HG02852 (cell line): Measurements from ENCODE around the gene RIOK2.

Source experiments
- ATAC-seq: cut with Tn5 transposase; IDR thresholded peaks from one replicate; pipeline ENCODE4 v1.9.1; 2021; ENCODE audit warnings: mild to moderate bottlenecking, moderate library complexity; ENCODE audit not compliant: unreplicated experiment

Gene RIOK2

DNA sequence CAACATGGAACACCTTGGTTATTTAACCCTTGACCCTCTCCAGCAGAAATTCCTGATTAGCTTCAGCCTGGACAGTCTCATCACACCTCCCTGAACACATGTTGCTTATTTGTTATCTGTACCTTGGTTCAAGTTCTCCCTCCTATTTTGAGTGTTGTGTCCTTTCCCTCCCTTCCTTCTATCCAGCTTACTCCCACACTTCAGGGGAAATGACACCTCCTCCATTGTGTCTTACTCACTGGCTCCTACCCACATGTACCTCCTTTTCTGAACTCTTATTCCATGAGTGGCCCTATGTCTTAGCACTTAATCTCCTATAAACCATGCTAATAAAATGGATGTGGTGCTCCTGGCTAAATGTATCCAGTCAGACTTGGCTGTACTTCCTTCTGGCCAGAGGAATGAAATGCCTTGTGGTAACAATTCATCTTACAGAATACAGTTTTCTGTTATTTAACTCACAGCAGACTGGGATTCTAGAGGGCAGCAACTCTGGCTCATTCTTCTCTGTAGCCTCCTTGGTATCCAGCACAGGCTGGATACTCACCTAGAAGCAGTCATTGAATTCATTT lies 51.8 kb downstream of the RIOK2 start:
- no peak for ATAC-seq

DNA sequence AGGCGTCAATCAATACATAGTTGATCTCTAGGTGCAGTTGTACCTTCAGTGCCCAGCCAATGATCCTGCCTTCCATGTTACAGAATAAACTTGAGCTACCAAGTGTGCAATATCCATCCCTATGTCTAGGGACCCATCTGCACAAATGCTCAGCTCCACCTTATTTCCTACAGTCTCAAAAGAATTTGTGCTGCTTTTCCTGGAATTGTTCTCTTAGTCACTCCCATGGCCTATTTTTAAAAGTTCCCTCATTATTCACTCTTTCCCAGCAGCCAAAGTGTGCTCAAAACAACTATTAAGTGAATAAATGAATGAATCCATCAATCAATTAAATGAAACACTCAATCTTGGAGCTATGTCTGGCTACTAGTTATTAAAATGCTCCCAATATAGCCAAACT lies 55.3 kb downstream of the RIOK2 start:
- ATAC-seq: no peak

DNA sequence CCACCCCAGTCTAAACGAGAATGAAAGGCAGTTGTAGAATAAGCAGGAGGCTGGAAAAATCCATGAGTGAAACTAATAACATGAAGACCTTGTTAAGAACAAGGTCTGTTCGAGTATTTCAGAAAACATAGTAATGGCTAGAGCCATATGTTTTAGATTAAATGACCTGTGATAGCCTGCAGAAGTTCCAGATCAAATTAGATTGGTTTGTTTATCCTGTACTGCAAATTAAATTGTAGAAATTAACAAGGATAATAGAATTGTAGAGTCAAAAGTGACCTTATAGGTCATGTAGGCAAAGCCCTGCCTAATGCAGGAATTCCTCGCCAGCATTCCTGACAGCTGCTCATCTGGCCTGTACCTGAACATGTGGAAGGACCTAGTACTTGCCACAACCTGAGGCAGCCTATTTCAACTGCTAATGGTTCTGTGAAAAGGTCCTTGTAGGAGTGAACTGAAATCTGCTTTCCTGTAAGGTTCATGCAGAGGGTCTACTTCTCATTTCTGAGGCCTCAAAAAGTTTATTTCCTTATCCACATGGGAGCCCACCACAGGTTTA lies 57.8 kb downstream of the RIOK2 start:
- ATAC-seq: no peak

DNA sequence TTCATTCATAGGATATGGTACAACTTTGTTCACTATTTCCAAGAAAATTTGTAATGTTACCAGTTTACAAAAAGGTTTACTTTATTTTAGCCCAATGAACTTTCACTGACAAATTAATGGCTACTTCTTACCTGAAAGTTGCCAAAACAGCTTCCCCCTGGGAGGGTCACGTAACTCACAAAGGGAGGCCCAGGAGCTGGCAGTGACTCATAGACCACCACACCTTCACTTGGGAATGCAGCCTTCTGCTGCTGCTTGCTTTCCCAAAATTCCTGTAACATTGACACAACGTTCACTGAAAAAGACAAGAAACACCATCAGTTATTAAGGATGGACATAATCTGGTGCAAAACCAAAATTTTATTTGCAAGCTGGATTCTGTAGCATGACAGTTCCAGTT lies 58.7 kb downstream of the RIOK2 start:
- no peak for ATAC-seq

DNA sequence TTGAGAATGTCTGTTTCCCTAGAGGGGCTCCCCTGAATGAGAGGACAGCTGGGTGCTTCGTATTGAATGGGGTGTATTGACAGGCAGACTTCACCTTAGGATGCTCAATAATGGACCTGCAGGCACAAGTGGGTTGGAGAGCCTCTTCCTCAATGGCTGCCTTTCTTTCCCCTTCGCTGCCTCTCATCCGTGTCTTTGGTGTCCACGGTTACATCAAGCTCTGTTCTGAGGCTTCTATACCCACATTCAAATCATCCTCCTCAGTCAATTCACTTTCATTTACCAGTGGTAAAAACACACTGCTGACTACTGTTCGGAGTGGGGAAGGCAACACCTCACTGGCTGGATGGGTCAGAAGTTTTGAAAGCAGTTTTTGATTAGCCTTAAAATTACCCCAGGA lies 61.2 kb downstream of the RIOK2 start:
- ATAC-seq: no peak

DNA sequence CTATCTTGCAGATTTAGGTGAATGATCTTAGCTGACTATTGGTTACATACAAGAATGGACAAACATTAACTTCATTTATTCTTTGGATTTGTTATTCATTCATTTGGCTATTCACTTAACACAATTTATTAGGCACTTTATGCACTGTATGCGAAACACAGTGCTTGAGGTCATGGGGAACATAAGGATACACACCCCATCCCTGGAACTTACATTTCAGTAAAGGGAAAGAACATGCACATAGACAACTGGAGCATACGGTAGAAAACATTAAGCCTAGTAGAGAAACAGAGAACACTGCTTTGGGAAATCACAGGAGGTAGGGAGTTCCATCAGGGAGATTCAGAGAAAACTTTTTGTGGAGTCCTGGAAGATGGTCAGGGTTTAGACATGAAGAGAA lies 62.9 kb downstream of the RIOK2 start:
- no peak for ATAC-seq

GRCh38 chr5:97119007-97119390 lies 64.0 kb downstream of the RIOK2 start:
- no peak for ATAC-seq

DNA sequence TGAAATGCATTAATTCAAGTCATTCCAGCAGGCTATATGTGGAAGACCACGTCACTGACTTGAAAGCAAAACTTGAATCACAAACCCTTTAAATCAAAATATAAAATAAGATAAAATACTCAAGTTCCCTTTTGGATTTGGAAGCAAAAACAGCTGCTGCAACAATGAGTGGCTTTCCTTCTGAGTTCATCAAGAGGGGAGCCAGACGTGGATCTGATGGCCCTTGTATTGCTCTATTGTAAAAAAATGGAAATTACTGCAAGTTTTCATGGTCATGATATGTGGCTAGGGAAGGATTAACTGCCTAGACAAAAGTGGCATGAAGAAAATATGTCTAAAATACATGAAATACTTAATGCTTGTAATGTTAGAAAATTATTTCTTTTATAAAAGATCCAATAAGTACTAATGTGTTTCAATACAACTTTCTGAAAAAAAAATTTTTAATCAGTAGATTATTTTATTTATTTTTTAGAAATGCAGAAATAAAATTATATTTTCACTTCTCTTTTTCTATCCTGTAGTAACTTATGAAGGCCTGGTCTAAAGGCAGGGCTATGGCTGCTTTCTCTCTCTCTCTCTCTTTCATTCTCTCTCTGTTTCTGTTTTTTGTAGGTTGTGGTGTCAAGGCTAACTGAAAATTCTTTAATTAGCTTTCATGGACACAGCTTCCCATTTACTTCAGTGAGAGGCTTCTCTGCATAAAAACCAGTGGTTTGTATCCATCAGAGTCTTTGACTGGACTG lies 64.6 kb downstream of the RIOK2 start:
- no peak for ATAC-seq

DNA sequence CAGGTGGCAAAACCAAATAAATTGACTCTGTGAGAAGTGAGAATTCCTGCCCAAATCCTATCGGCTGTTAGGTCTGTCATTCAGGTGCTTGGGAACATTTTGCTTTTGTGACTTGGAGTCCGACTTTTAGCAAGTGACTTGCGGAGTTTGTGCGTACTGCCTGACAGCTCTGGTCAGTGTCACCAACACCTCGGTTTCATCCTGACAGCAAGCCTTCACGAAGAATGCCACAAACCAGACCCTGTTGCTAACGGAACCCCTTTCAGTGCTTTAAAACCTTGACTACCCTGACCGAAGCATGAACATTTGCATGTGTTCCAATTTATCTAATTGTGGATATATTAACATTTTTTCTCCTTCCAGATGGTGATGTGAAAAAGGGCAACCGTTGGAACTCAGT lies 67.1 kb downstream of the RIOK2 start:
- no peak for ATAC-seq

DNA sequence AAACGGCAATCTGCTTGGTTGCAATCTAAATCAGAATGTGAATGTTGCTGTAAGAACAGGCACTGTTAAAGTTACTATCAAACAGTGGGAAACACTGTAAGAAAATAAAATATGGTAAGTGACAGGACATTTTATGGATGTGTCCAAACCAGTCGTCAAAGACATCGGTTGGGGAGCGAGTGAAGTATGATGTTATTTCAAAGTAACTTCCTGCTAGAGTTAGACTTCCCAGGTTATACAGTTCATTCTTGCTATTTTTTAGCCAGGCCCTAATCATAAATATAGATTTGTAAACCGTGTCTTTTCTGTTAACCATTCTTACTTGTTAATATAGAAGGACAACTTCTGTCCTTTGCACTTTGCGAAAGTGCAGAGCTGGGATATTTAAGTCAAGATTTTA lies 70.8 kb downstream of the RIOK2 start:
- ATAC-seq: no peak

GRCh38 chr5:97111616-97112015 lies 71.4 kb downstream of the RIOK2 start:
- no peak for ATAC-seq

GRCh38 chr5:97111004-97111403 lies 72.0 kb downstream of the RIOK2 start:
- ATAC-seq: no peak
